Measurements from ENCODE around the gene MKRN2.
A peak's percentile ranks its signal among the peaks of the same experiment; 100 is the strongest.
"Not testable (repeated sequence)": the region's sequence is repeated elsewhere in the genome, so short reads cannot be mapped to it uniquely, and the experiment has no call there.

The MKRN2 gene, protein sequence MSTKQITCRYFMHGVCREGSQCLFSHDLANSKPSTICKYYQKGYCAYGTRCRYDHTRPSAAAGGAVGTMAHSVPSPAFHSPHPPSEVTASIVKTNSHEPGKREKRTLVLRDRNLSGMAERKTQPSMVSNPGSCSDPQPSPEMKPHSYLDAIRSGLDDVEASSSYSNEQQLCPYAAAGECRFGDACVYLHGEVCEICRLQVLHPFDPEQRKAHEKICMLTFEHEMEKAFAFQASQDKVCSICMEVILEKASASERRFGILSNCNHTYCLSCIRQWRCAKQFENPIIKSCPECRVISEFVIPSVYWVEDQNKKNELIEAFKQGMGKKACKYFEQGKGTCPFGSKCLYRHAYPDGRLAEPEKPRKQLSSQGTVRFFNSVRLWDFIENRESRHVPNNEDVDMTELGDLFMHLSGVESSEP

DNA sequence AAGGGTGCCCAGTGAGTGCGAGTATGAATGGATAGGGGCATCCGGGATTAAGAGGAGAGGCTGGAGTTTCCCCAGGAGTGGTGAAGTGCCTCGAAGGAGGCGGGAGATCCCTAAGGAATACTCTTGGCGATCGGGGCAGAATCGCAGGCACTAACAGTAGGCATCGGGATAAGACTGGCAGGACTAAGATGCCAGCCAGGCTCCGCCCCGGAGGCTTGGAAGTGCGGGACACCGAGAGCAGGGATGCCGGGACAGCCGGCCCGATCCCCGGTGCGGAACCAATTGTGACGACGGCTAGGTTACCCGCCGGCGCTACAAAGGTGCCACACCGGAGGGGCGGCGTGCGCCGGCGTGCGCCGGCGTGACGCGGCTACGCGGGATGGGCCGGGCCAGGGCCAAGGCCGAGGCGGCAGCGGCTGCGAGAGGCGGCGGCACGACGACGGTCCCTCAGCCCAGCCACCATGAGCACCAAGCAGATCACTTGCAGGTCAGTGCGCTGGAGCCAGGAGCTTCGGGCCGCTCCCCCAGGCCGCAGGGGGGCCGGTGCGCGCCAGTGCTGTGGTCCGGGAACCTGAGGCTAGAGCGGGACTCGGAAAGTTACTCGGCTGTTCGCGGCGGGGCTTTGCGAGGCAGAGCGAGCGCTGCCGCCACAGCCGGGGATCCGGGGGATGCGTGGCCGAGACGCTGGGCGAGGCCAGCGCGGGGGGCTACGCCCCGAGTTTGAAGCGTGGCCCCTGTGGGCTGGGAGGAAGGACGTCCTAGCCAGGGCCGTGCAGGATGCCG lies at the start of gene MKRN2:
Gene MKRN2, plus strand, starts transcription at position 398 of the 783 bp plus-strand sequence. Its CDS starts 64 bp downstream, at position 462.
- DNase-seq (ENCODE audit: low read depth in 2 of 2): peak; percentile 67 to 72

- no peak for DNase-seq (ENCODE audit: low read depth in 2 of 2)
These were observed 49.2 kb upstream of the MKRN2 start for GRCh38 chr3:12507591-12508281.

- peak; percentile 97 to 98 for DNase-seq (ENCODE audit: low read depth in 2 of 2)
These were observed 48.6 kb upstream of the MKRN2 start for GRCh38 chr3:12508291-12508700.

GRCh38 chr3:12509466-12509865 lies 47.4 kb upstream of the MKRN2 start:
- no peak for DNase-seq (ENCODE audit: low read depth in 2 of 2)

GRCh38 chr3:12512534-12513118 lies 44.3 kb upstream of the MKRN2 start:
- no peak for DNase-seq (ENCODE audit: low read depth in 2 of 2)

GRCh38 chr3:12513694-12514446 lies 43.0 kb upstream of the MKRN2 start:
- DNase-seq (ENCODE audit: low read depth in 2 of 2): no peak

GRCh38 chr3:12515631-12516030 lies 41.3 kb upstream of the MKRN2 start:
- no peak for DNase-seq (ENCODE audit: low read depth in 2 of 2)

DNA sequence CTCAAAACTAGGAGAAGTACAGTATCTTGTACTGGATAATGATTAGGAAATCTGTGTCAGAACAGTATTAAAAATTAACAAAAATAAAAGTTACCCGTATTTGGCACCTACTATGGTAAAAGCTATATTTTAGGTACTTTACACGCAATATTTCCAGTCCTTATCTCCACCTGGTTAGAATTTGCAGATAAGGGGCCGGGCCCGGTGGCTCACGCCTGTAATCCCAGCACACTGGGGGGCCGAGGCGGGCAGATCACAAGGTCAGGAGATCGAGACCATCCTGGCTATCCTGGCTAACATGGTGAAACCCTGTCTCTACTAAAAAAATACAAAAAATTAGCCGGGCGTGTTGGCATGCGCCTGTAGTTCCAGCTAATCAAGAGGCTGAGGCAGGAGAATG lies 40.0 kb upstream of the MKRN2 start:
- DNase-seq (ENCODE audit: low read depth in 2 of 2): no peak

- no peak for DNase-seq (ENCODE audit: low read depth in 2 of 2)
These were observed 38.4 kb upstream of the MKRN2 start for GRCh38 chr3:12518261-12519028.

DNA sequence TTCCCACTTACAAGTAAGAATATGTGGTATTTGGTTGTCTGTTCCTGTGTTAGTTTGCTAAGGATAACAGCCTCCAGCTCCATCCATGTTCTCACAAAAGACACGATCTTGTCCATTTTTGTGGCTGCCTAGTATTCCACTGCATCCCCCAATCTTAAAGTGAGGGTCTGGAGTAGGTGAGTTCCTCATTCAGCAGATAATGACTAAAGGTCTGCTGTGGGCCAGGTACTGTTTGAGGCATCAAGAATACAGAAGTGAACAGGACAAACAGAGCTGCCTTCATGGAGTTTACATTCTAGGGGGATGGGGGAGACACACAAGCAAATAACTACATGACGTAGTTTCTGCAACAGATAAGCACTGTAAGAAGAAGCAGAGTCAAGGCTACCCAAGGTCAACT lies 35.9 kb upstream of the MKRN2 start:
- no peak for DNase-seq (ENCODE audit: low read depth in 2 of 2)

DNA sequence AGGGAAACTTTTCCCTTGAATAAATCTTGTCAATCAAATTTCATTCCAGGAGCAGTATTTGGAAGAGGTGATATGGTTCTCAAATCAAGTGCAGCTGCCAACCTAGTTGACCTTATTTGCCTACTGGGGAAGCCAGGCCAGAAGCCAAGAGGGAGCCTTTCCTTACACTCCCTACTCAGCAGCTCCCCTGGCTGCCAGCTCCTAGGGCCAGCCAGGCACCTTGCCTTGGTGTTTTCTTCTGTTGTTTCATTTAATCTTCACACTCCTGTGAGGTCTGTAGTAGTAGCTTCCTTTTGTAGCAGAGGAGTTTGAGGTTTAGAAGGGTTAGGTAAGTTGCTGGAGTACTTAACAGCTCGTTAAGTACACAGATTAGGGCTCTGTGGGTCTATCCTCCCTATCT lies 34.2 kb upstream of the MKRN2 start:
- no peak for DNase-seq (ENCODE audit: low read depth in 2 of 2)

- DNase-seq (ENCODE audit: low read depth in 2 of 2): no peak
These were observed 29.1 kb upstream of the MKRN2 start for GRCh38 chr3:12527757-12528143.

DNA sequence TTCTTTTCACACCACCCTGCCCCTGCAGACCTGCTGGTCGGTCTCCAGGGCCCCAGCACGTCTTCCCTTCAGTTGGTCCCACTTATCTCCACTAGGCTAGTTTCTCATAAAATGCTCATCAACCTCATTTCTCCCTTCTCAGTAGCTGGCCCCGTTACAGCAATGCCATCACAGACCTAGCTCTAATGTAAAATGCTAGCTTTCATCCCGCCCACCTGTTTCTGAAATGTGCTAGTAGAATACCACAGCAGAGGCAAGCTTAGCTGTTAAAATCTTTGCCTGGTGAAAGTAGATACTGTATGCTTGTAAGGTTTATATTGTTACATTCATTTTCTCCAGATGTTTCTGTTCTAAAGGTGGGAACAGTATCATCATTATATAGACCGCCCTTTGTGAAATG lies 24.7 kb upstream of the MKRN2 start:
- DNase-seq (ENCODE audit: low read depth in 2 of 2): no peak

DNA sequence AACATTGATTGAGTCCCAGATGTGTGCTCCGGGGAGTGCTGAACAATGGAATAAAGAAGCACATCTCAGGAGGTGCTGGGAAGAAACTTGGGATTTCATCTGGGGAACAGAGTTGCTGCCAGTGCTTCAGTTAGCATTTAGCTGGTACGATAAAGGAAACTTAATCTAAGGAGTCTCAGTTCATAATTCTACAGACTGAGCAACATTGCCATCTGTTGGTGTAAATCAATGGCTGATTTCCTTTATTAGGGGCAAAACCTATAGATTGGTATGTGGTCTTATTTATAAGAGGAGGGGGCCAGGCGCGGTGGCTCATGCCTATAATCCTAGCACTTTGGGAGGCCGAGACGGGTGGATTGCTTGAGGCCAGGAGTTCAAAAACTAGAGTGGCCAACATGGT lies 20.5 kb upstream of the MKRN2 start:
- DNase-seq (ENCODE audit: low read depth in 2 of 2): no peak

GRCh38 chr3:12541625-12542024 lies 15.3 kb upstream of the MKRN2 start:
- DNase-seq (ENCODE audit: low read depth in 2 of 2): no peak

DNA sequence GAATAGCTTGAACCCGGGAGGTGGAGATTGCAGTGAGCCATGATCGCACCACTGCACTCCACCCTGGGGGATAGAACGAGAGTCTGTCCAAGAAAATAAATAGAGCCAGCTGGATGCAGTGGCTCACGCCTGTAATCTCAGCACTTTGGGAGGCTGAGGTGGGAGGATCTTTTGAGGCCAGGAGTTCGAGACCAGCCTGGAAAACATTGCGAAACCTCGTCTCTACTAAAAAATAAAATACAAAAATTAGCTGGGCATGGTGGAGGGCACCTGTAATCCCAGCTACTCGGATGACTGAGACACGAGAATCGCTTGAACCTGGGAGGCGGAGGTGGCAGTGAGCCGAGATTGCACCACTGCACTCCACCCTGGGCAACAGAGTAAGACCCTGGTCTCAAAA lies 13.4 kb upstream of the MKRN2 start:
- DNase-seq (ENCODE audit: low read depth in 2 of 2): not testable (repeated sequence)

GRCh38 chr3:12544652-12545472 lies 12.0 kb upstream of the MKRN2 start:
- DNase-seq (ENCODE audit: low read depth in 2 of 2): no peak

- no peak for DNase-seq (ENCODE audit: low read depth in 2 of 2)
These were observed 11.5 kb upstream of the MKRN2 start, which contains the start of gene MKRN2OS for GRCh38 chr3:12545473-12545791. MKRN2OS (minus strand) TSS chr3:12545499; CDS start chr3:12545464, 35 bp downstream.

DNA sequence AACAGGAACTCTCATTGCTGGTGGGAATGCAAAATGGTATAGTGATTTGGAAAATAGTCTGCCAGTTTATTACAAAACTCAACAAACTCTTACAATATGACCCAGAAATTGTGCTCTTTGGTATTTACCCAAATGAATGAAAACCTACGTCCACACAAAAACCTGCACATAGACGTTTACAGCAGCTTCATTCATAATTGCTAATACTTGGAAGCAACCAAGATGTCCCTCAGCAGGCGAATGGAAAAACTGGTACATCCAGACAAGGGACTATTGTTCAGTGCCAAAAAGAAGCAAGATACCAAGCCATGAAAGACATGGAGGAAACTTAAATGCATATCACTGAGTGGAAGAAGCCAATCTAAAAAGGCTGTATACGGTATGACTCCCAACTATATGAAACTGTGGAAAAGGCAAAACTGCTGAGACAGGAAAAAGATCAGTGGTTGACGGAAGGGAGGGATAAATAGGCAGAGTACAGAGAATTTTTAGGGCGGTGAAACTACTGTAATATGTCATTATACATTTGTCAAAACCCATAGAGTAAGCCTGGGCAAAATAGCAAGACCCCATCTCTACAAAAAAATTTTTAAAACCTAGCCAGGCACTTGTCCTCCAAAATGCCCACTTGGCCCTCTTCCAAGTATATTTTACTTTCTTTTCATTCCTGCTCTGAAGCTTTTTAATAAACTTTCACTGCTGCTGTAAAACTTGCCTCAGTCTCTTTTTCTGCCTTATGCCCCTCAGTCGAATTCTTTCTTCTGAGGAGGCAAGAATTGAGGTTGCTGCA lies 6.7 kb upstream of the MKRN2 start:
- DNase-seq (ENCODE audit: low read depth in 2 of 2): no peak
